WI38 (cell line): ENCODE data around the gene ZNF415.

ENCODE experiments used
- H3K4me3 ChIP-seq: 2 replicates; pipeline ENCODE4 v1.5.1; 2011; ENCODE audit warnings: low read depth, mild to moderate bottlenecking, control low read depth, low read length
- TF ChIP-seq, protein P1 (sequence below): IDR thresholded peaks from 2 replicates; pipeline ENCODE4 v1.5.1; 2012; ENCODE audit warnings: low read depth, mild to moderate bottlenecking, control low read depth, low read length

ZNF415 gene

DNA sequence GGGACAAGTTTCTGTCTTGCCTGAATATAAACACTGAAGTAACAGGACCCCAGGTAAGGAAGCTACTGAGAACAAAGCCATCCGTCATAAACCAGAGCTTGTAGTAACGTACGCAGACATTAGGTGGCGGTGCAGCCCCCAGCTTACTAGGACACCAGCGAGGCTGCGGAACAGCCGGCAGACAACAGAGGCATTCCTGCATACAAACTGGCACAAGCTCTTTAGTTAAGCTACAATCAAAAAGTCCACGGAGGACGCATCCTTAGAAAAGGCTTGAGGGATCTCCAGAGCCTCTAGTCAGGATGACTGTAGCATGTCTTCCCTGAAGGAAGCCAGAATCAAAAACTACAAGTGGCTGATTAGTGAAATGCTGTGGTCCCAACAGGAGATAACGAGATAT is 55.7 kb downstream of the ZNF415 start:
- TF ChIP-seq, protein P1, sequence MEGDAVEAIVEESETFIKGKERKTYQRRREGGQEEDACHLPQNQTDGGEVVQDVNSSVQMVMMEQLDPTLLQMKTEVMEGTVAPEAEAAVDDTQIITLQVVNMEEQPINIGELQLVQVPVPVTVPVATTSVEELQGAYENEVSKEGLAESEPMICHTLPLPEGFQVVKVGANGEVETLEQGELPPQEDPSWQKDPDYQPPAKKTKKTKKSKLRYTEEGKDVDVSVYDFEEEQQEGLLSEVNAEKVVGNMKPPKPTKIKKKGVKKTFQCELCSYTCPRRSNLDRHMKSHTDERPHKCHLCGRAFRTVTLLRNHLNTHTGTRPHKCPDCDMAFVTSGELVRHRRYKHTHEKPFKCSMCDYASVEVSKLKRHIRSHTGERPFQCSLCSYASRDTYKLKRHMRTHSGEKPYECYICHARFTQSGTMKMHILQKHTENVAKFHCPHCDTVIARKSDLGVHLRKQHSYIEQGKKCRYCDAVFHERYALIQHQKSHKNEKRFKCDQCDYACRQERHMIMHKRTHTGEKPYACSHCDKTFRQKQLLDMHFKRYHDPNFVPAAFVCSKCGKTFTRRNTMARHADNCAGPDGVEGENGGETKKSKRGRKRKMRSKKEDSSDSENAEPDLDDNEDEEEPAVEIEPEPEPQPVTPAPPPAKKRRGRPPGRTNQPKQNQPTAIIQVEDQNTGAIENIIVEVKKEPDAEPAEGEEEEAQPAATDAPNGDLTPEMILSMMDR, result no peak
- no peak overlapping the region for H3K4me3 ChIP-seq

DNA sequence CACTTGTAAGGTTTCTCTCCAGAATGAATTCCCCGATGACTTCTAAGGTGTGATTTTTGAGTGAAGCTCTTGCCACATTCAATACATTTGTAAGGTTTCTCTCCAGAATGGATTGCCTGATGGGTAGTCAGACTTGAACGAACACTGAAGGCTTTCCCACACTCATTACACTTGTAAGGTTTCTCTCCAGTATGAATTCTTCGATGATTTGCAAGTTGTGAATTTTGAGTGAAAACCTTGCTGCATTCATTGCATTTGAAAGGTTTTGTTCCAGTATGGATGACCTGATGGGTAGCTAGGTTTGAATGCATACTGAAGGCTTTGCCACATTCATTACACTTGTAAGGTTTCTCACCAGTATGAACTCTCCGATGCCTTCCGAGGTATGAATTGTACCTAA is 63.9 kb downstream of the ZNF415 start:
- TF ChIP-seq, protein P1, result no peak
- no peak overlapping the region for H3K4me3 ChIP-seq

DNA sequence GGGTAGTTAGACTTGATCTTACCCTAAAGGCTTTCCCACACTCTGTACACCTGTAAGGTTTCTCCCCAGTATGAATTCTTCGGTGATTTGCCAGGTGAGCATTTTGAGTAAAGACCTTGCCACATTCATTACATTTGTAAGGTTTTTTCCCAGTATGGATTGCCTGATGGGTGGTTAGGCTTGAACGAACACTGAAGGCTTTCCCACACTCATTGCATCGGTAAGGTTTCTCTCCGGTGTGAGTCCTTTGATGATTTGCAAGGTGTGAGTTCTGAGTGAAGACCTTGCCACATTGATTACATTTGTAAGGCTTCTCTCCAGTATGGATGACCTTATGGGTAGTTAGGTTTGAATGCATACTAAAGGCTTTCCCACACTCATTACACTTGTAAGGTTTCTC is 64.5 kb downstream of the ZNF415 start:
- TF ChIP-seq, protein P1, result no peak

DNA sequence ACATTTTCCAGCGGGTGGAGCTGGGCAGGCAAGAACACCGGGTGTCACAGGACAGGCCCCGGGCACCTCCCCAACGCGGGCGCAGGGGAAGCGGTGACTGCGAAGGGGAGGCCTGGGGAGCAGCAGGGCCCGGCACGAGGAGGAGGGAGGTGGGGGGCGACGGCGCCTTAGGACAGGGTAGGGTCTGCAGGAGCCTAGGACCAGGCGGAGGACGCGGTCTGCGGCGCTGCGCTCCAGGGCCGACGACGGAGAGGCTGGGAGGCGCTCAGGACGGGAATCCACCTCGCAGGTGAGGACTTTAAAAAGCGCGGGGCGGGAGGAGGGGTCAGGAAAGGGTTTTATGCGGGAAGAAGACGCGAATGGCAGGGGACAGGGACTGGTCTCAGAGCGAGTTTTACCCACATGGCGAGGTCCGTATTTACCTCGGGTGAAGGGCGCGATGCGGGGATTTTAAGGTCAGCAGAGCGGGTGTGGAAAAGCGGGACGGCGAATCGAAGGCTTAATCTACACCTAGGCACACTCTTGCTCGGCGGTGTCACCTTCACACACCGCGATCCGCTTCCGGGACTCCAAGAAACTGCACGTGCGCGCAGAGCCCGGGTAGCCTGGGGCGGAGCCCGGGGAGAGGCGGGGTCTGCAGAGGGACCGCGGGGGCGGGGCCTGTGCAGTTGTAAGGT is 74.7 kb downstream of the ZNF415 start:
- TF ChIP-seq, protein P1, result no peak
- H3K4me3 ChIP-seq, result peak overlapping the region; percentile 33

More for the DNA sequence above, 64.5 kb downstream of the ZNF415 start:
- no peak overlapping the region for H3K4me3 ChIP-seq
